Left ventricle myocardium inferior (tissue), 1 donor: ENCODE data around the gene GAS7. TPM values are rescaled to one million over a fixed set of nuclear protein-coding genes. Genes with fewer than 3 reads are reported as not detected.

Experiments used
- DNase-seq: peaks from one replicate; pipeline ENCODE4 v3.0.0-alpha.2; 2020
- H3K27ac ChIP-seq: fragments of 200-600 bp; replicated peaks from 2 replicates; pipeline ENCODE4 v1.8.0; 2021
- H3K27me3 ChIP-seq: fragments of 200-600 bp; 2 replicates; pipeline ENCODE4 v1.8.0; 2021; ENCODE audit warnings: low read depth
- H3K36me3 ChIP-seq: fragments of 200-600 bp; 2 replicates; pipeline ENCODE4 v1.8.0; 2021
- H3K4me1 ChIP-seq: fragments of 200-600 bp; 2 replicates; pipeline ENCODE4 v1.8.0; 2021
- H3K4me3 ChIP-seq: fragments of 200-600 bp; 2 replicates; pipeline ENCODE4 v1.8.0; 2021; ENCODE audit warnings: mild to moderate bottlenecking, moderate library complexity
- H3K9me3 ChIP-seq: fragments of 200-600 bp; replicated peaks from 2 replicates; pipeline ENCODE4 v1.8.0; 2021
- intact Hi-C: fragments of 100-400 bp; cut with micrococcal nuclease; formaldehyde crosslinking; loops from one replicate; pipeline ENCODE4 v1.11.0; 2022
- total RNA-seq: library from RNA; stranded (reverse); fragmentation: NEBNext Ultra II Directional; extraction: Animal tissue kit (Norgen Biotek cat#: 25700); gene quantifications from one replicate; pipeline ENCODE4 v1.2.1, GENCODE V29; 2021
- TF ChIP-seq, protein P1 (sequence below): fragments of 200-600 bp; IDR thresholded peaks from 2 replicates; pipeline ENCODE4 v1.8.0; 2021; ENCODE audit warnings: antibody characterized with exemption, mild to moderate bottlenecking, borderline replicate concordance
- donor health status: DM: no; HTN: yes; CAD: no; lungs with severe emphysema.

GAS7 gene
- total RNA-seq, 1 donor from 2014 or later: 87.6 TPM

DNA sequence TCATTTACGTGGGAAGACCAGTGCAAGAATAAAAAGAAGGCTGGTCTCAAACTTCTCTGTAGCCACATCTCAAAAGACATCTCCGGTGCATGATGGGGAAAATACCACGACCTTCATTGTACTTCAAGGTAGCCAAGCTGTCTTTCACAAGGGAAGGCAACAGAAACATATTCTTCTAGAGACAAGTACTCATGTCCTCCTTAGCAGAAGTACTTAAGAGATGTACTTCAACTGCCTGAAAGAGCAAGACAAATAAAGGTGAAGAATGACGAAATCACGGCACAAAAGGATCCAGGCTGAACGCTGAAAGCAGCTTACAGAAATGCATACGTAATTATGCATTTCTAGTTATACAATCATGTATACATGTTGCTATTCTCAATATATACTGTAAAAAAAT, 169.3 kb downstream of the GAS7 start:
- intact Hi-C loops: no loop called here
- TF ChIP-seq, protein P1, sequence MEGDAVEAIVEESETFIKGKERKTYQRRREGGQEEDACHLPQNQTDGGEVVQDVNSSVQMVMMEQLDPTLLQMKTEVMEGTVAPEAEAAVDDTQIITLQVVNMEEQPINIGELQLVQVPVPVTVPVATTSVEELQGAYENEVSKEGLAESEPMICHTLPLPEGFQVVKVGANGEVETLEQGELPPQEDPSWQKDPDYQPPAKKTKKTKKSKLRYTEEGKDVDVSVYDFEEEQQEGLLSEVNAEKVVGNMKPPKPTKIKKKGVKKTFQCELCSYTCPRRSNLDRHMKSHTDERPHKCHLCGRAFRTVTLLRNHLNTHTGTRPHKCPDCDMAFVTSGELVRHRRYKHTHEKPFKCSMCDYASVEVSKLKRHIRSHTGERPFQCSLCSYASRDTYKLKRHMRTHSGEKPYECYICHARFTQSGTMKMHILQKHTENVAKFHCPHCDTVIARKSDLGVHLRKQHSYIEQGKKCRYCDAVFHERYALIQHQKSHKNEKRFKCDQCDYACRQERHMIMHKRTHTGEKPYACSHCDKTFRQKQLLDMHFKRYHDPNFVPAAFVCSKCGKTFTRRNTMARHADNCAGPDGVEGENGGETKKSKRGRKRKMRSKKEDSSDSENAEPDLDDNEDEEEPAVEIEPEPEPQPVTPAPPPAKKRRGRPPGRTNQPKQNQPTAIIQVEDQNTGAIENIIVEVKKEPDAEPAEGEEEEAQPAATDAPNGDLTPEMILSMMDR: no peak
- Histone ChIP-seq H3K27me3 (no peaks in the 10 kb centered on the region), H3K4me1 (peaks cover 58% of the 10 kb centered on the region), H3K27ac (no peak overlapping the region), H3K36me3 (no peaks in the 10 kb centered on the region), H3K4me3 (no peak overlapping the region), H3K9me3 (no peaks in the 10 kb centered on the region)
- no peak for DNase-seq

DNA sequence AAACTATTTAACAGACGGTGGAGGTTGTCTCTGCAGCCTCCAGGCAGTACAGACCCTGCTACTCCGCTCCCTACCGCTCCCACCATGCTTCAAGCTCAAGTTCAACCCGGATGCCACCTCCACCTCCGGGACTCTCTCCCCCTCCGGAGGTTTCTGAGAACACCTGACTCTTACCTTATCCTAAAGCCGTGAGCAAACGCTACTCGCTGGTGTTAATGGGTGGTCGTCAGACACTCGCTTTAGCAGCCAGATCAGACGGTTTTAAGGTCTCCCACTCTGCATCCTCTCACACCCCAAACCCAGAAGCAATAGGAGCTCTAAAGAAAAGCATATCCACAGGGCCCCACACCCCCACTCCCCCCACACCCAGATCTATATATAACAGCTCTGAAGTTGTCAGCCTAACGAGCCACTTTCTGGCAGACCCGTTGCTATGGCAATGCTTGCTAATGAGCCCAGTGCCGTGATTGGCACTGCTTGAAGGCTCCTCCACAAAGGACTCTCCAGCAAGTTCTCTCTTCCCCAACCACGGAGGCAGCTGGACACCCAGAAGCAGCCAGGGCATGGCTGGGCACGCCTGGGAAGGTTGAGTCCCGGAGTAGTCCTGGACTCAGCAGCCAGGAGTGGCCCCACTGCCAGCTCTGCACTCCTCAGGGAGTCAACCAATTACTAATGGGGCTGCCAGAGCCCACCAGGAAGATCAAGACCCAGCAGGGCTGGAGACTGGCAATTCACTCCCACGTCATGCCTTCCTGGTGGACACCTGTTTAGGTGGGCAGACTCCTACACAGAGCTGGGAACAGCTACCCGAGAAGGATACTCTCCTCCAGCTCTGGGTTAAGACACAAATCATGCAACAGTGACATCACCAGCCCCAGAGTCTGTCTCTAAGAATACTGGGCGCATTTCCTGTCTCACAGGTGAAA, 172.2 kb downstream of the GAS7 start:
- intact Hi-C loops: no loop called here
- no peak for DNase-seq
- Histone ChIP-seq H3K4me3 (no peak overlapping the region), H3K4me1 (peaks cover 63% of the 10 kb centered on the region), H3K27me3 (no peaks in the 10 kb centered on the region), H3K9me3 (no peaks in the 10 kb centered on the region), H3K36me3 (no peaks in the 10 kb centered on the region), H3K27ac (peak overlapping the region; percentile 19)
- TF ChIP-seq, protein P1: no peak

DNA sequence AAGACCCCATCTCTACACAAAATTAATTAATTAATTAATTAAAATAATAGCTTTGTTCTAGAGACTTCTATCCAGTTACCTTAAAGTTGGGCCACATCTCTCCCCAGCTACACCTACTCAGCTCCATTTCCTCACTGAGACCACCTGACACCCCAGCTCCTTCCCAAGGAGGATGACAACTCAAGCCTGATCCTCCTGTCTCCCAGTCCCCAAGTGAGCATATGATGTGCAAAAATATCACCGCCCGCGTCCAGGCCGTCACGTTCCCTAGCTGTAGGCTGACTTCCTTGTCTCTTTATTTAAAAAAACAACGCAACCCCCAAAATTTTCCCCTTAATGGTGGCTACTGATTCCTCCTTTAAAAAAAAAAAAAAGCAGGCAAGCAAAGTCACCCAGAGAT, 173.2 kb downstream of the GAS7 start:
- TF ChIP-seq, protein P1: no peak
- intact Hi-C loops: no loop called here
- H3K27me3 ChIP-seq: no peaks in the 10 kb centered on the region
- no peak overlapping the region for H3K27ac ChIP-seq
- H3K9me3 ChIP-seq: no peaks in the 10 kb centered on the region
- no peak for DNase-seq
- no peaks in the 10 kb centered on the region for H3K36me3 ChIP-seq
- peaks cover 65% of the 10 kb centered on the region for H3K4me1 ChIP-seq
- no peak overlapping the region for H3K4me3 ChIP-seq

DNA sequence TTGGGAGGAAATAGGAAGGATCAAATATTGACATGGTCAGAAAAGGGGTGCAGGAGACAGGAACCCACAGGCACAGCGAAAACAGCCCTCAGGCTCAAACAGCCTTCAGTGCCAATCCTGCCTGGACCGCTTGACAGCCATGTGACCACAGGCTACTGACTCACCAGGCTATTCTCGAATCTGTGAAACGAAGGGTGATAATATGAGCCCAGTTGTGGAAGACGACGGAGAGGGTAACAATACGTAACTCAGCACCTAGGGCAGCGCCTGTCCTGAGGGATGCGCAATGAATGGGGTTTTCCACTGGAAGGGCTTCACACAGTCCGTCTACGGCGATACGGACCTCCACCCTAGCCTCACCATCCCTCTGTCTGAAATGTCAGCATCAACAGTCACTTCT, 176.0 kb downstream of the GAS7 start:
- Histone ChIP-seq H3K36me3 (no peaks in the 10 kb centered on the region), H3K9me3 (no peaks in the 10 kb centered on the region), H3K4me1 (peaks cover 84% of the 10 kb centered on the region), H3K27ac (peak overlapping the region; percentile 37), H3K27me3 (no peaks in the 10 kb centered on the region), H3K4me3 (no peak overlapping the region)
- TF ChIP-seq, protein P1: no peak
- DNase-seq: no peak
- intact Hi-C loops: no loop called here

DNA sequence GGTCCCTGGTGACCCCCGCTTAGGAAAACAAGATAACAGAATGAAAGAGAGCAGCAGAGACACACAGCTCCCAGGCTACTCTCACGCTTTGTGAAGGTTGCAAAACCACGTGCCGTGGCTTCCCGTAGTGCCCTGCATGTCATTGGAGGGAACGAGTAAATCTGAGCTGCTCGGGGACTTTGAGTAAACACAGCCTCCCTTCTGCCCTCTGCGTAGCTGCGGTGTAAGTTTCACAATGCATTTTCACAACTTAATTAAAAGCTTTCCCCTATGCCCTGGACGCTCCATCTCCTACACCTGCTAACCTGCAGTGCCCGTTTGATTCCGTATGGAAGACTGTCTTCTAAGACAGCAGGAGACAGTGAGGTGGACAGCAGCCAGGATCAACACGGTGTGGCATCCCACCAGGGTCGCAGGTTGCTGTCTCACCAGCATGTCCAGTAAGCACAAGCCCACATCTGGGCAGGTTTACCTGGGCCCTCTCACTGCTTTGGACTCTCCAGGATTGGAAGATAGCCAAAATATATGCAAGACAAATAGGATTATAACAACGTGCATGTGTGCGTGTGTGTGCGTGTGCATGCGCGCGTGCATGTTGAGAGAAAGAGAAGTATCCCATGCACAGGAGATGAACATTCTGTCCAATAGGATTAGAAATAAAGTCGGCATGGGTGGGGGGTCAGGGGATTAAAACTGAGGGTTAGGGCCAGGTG, 177.0 kb downstream of the GAS7 start:
- intact Hi-C loops: no loop called here
- H3K4me1 ChIP-seq: peaks cover 80% of the 10 kb centered on the region
- H3K9me3 ChIP-seq: no peaks in the 10 kb centered on the region
- H3K36me3 ChIP-seq: no peaks in the 10 kb centered on the region
- H3K4me3 ChIP-seq: no peak overlapping the region
- H3K27ac ChIP-seq: peak overlapping the region; percentile 37
- TF ChIP-seq, protein P1: no peak
- H3K27me3 ChIP-seq: no peaks in the 10 kb centered on the region
- no peak for DNase-seq
